ENCODE data around the gene NT5DC1. TPM values are rescaled to one million over a fixed set of nuclear protein-coding genes. Genes with fewer than 3 reads are reported as not detected.
A peak's percentile ranks its signal among the peaks of the same experiment; 100 is the strongest.
"Not testable (repeated sequence)": the region's sequence is repeated elsewhere in the genome, so short reads cannot be mapped to it uniquely, and the experiment has no call there.

NT5DC1 gene
- total RNA-seq, 4 donors from 2014 or later = 2.6 to 37.8 (median 6.5) TPM

DNA sequence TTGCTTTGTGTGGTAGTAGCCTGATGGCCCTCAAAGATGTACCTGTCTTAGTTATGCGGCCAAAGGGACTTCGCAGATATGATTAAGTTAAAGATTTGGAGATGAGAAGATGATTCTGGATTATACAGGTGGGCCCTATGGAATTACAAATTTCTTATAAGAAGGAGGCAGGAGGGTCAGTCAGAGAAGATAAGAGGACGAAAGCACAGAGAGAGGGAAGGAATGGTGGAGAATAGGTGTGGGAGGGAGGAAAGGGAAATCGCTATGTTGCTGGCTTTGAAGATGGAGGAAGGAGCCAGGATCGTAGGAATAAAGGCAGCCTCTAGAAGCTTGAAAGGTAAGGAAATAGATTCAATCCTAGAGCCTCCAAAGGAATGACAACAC, 180.3 kb downstream of the NT5DC1 start:
- TF ChIP-seq, protein P1, sequence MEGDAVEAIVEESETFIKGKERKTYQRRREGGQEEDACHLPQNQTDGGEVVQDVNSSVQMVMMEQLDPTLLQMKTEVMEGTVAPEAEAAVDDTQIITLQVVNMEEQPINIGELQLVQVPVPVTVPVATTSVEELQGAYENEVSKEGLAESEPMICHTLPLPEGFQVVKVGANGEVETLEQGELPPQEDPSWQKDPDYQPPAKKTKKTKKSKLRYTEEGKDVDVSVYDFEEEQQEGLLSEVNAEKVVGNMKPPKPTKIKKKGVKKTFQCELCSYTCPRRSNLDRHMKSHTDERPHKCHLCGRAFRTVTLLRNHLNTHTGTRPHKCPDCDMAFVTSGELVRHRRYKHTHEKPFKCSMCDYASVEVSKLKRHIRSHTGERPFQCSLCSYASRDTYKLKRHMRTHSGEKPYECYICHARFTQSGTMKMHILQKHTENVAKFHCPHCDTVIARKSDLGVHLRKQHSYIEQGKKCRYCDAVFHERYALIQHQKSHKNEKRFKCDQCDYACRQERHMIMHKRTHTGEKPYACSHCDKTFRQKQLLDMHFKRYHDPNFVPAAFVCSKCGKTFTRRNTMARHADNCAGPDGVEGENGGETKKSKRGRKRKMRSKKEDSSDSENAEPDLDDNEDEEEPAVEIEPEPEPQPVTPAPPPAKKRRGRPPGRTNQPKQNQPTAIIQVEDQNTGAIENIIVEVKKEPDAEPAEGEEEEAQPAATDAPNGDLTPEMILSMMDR (IDR thresholded peaks at IDR 0.05) = no peak
- TF ChIP-seq POLR2A (IDR thresholded peaks at IDR 0.05) = no peak
- no peaks in the 10 kb centered on the region for H3K9me3 ChIP-seq
- peaks cover 5% of the 10 kb centered on the region in 2 donors for H3K4me1 ChIP-seq
- intact Hi-C loops (cut with DNase I; ENCODE audit: low total_unique reads) = no loop called here
- H3K36me3 ChIP-seq = no peaks in the 10 kb centered on the region
- H3K27me3 ChIP-seq = no peaks in the 10 kb centered on the region
- DNase-seq = no peak
- H3K27ac ChIP-seq = peak overlapping the region; percentile 99
- peak overlapping the region in 1 of 2 donors; percentile 89 for H3K4me3 ChIP-seq

DNA sequence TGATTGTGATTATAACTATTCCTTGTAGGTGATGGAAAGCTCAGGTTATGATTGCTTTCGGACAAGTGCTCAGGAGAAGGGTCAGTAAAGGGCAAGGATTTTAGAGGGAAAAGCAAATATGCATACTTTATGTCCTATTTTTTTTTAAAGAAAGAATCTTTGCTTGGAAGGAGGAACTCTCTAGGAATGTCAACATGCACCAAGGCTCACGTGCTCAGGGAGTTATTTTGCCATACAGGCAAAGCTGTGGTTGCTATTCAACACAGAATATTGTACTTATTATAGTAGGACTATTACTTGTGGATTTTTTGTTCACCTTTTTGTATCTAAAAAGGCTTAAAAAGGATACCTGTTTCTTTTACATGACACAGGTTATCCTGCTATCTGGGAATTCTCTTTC, 182.0 kb downstream of the NT5DC1 start:
- Histone ChIP-seq H3K4me3 (no peak overlapping the region), H3K36me3 (no peaks in the 10 kb centered on the region), H3K4me1 (peaks cover 5% of the 10 kb centered on the region in 2 donors), H3K9me3 (no peaks in the 10 kb centered on the region), H3K27me3 (no peaks in the 10 kb centered on the region), H3K27ac (no peak overlapping the region)
- TF ChIP-seq POLR2A (IDR thresholded peaks at IDR 0.05) = no peak
- TF ChIP-seq, protein P1 (IDR thresholded peaks at IDR 0.05) = no peak
- DNase-seq = no peak
- intact Hi-C loops (cut with DNase I; ENCODE audit: low total_unique reads) = no loop called here

- Histone ChIP-seq H3K4me1 (peaks cover 3 to 5% of the 10 kb centered on the region in 2 donors), H3K27ac (no peak overlapping the region)
These were observed 182.5 kb downstream of the NT5DC1 start for GRCh38 chr6:116283191-116283590.

DNA sequence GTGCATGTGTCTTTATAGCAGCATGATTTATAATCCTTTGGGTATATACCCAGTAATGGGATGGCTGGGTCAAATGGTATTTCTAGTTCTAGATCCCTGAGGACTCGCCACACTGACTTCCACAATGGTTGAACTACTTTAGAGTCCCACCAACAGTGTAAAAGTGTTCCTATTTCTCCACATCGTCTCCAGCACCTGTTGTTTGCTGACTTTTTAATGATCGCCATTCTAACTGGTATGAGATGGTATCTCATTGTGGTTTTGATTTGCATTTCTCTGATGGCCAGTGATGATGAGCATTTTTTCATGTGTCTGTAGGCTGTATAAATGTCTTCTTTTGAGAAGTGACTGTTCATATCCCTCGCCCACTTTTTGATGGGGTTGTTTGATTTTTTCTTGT, 184.3 kb downstream of the NT5DC1 start:
- H3K27ac ChIP-seq; H3K36me3 ChIP-seq; H3K9me3 ChIP-seq; H3K4me1 ChIP-seq; DNase-seq; H3K4me3 ChIP-seq; intact Hi-C loops (cut with DNase I; ENCODE audit: low total_unique reads); H3K27me3 ChIP-seq: not testable (repeated sequence)

More at GRCh38 chr6:116283191-116283590, 182.5 kb downstream of the NT5DC1 start:
- no peaks in the 10 kb centered on the region for H3K9me3 ChIP-seq
- intact Hi-C loops (cut with DNase I; ENCODE audit: low total_unique reads) = no loop called here
- TF ChIP-seq POLR2A (IDR thresholded peaks at IDR 0.05) = no peak
- TF ChIP-seq, protein P1 (IDR thresholded peaks at IDR 0.05) = no peak
- no peaks in the 10 kb centered on the region for H3K27me3 ChIP-seq
- H3K4me3 ChIP-seq = no peak overlapping the region
- H3K36me3 ChIP-seq = no peaks in the 10 kb centered on the region
- no peak for DNase-seq

GRCh38 chr6:116286773-116287358, 186.2 kb downstream of the NT5DC1 start:
- Histone ChIP-seq H3K4me3 (no peak overlapping the region), H3K36me3 (no peaks in the 10 kb centered on the region), H3K27me3 (no peaks in the 10 kb centered on the region), H3K27ac (no peak overlapping the region), H3K9me3 (no peaks in the 10 kb centered on the region), H3K4me1 (no peaks in the 10 kb centered on the region)
- TF ChIP-seq, protein P1 (IDR thresholded peaks at IDR 0.05) = no peak
- no peak for TF ChIP-seq POLR2A (IDR thresholded peaks at IDR 0.05)
- DNase-seq = no peak
- intact Hi-C loops (cut with DNase I; ENCODE audit: low total_unique reads) = no loop called here
